H1 (cell line): Measurements from ENCODE around the gene PSMA5. TPM values are rescaled to one million over a fixed set of nuclear protein-coding genes. Genes with fewer than 3 reads are reported as not detected.

Experiments used
- BRCA1 ChIP-seq: IDR thresholded peaks from 2 replicates; pipeline ENCODE4 v1.6.1; 2012; ENCODE audit warnings: low read depth, low read length, improper control_type of control experiment
- CBX8 ChIP-seq: fragments of 300-800, 300-1000 bp; sonication (generic); IDR thresholded peaks from 2 replicates; pipeline ENCODE4 v1.7.1; 2016; ENCODE audit warnings: low read depth, low read length, borderline replicate concordance
- JUND ChIP-seq: IDR thresholded peaks from 2 replicates; pipeline ENCODE4 v1.6.1; 2011; ENCODE audit warnings: mild to moderate bottlenecking, improper control_type of control experiment, low read length
- KDM1A ChIP-seq: fragments of 200-600, 300-600 bp; sonication (generic); IDR thresholded peaks from 2 replicates; pipeline ENCODE4 v1.7.1; 2016; ENCODE audit warnings: mild to moderate bottlenecking, low read length, borderline replicate concordance
- KDM5A ChIP-seq: fragments of 200-600 bp; IDR thresholded peaks from 2 replicates; pipeline ENCODE4 v1.7.1; 2012; ENCODE audit warnings: mild to moderate bottlenecking, low read length, inconsistent platforms, mixed read lengths
- NRF1 ChIP-seq: IDR thresholded peaks from 2 replicates; pipeline ENCODE4 v1.6.1; 2011; ENCODE audit warnings: mild to moderate bottlenecking, low read depth, low read length, improper control_type of control experiment
- SIN3A ChIP-seq, 2 experiments: IDR thresholded peaks in 1 of 2; conservative IDR thresholded peaks in 1 of 2; 2 replicates each; pipeline ENCODE4 v1.6.1; 2011 to 2012; ENCODE audit warnings: low read length in 2 of 2, improper control_type of control experiment in 1 of 2, low read depth in 1 of 2, mild to moderate bottlenecking in 1 of 2
- SRF ChIP-seq: IDR thresholded peaks from 2 replicates; pipeline ENCODE4 v1.6.1; 2011; ENCODE audit warnings: mild to moderate bottlenecking, low read depth, low read length, moderate library complexity
- TEAD4 ChIP-seq: IDR thresholded peaks from 2 replicates; pipeline ENCODE4 v1.6.1; 2012; ENCODE audit warnings: low read depth, low read length, inconsistent platforms, mixed read lengths
- ZNF274 ChIP-seq: IDR thresholded peaks from 2 replicates; pipeline ENCODE4 v1.7.0; 2012; ENCODE audit warnings: low read length, borderline replicate concordance; ENCODE audit errors: extremely low read depth
- polyA plus RNA-seq, 7 experiments: library from polyadenylated mRNA; depleted of rRNA in 3 of 7; stranded (reverse) in 5 of 7; unstranded in 2 of 7; fragments of >200 nt in 5 of 7; fragments of 200-250 nt in 2 of 7; gene quantifications; 1 replicate in 5 of 7; 2 replicates in 1 of 7; 4 replicates in 1 of 7; pipeline versions ENCODE4 v1.2.1 to v1.2.3, GENCODE V29; 2011 to 2013; ENCODE audit warnings: missing spikeins in 2 of 7, mixed read lengths in 2 of 7
- total RNA-seq: library from RNA; stranded (reverse); fragmentation: NEBNext Ultra II Directional; extraction: Animal tissue kit (Norgen Biotek cat#: 25700); gene quantifications from 2 replicates; pipeline ENCODE4 v1.2.1, GENCODE V29; 2021
- TF ChIP-seq, protein P1 (sequence below): fragments of 300-600 bp; sonication (generic); IDR thresholded peaks from 2 replicates; pipeline ENCODE4 v1.7.1; 2012; ENCODE audit warnings: low read length, moderate library complexity, mild to moderate bottlenecking, inconsistent platforms; ENCODE audit not compliant: insufficient replicate concordance

PSMA5 gene
- total and polyA plus RNA-seq, 2 of the 8 experiments (the other 6 are each of a cell fraction or from before 2014, with no cell fraction given): 140 to 166 TPM

- TF ChIP-seq, protein P1, sequence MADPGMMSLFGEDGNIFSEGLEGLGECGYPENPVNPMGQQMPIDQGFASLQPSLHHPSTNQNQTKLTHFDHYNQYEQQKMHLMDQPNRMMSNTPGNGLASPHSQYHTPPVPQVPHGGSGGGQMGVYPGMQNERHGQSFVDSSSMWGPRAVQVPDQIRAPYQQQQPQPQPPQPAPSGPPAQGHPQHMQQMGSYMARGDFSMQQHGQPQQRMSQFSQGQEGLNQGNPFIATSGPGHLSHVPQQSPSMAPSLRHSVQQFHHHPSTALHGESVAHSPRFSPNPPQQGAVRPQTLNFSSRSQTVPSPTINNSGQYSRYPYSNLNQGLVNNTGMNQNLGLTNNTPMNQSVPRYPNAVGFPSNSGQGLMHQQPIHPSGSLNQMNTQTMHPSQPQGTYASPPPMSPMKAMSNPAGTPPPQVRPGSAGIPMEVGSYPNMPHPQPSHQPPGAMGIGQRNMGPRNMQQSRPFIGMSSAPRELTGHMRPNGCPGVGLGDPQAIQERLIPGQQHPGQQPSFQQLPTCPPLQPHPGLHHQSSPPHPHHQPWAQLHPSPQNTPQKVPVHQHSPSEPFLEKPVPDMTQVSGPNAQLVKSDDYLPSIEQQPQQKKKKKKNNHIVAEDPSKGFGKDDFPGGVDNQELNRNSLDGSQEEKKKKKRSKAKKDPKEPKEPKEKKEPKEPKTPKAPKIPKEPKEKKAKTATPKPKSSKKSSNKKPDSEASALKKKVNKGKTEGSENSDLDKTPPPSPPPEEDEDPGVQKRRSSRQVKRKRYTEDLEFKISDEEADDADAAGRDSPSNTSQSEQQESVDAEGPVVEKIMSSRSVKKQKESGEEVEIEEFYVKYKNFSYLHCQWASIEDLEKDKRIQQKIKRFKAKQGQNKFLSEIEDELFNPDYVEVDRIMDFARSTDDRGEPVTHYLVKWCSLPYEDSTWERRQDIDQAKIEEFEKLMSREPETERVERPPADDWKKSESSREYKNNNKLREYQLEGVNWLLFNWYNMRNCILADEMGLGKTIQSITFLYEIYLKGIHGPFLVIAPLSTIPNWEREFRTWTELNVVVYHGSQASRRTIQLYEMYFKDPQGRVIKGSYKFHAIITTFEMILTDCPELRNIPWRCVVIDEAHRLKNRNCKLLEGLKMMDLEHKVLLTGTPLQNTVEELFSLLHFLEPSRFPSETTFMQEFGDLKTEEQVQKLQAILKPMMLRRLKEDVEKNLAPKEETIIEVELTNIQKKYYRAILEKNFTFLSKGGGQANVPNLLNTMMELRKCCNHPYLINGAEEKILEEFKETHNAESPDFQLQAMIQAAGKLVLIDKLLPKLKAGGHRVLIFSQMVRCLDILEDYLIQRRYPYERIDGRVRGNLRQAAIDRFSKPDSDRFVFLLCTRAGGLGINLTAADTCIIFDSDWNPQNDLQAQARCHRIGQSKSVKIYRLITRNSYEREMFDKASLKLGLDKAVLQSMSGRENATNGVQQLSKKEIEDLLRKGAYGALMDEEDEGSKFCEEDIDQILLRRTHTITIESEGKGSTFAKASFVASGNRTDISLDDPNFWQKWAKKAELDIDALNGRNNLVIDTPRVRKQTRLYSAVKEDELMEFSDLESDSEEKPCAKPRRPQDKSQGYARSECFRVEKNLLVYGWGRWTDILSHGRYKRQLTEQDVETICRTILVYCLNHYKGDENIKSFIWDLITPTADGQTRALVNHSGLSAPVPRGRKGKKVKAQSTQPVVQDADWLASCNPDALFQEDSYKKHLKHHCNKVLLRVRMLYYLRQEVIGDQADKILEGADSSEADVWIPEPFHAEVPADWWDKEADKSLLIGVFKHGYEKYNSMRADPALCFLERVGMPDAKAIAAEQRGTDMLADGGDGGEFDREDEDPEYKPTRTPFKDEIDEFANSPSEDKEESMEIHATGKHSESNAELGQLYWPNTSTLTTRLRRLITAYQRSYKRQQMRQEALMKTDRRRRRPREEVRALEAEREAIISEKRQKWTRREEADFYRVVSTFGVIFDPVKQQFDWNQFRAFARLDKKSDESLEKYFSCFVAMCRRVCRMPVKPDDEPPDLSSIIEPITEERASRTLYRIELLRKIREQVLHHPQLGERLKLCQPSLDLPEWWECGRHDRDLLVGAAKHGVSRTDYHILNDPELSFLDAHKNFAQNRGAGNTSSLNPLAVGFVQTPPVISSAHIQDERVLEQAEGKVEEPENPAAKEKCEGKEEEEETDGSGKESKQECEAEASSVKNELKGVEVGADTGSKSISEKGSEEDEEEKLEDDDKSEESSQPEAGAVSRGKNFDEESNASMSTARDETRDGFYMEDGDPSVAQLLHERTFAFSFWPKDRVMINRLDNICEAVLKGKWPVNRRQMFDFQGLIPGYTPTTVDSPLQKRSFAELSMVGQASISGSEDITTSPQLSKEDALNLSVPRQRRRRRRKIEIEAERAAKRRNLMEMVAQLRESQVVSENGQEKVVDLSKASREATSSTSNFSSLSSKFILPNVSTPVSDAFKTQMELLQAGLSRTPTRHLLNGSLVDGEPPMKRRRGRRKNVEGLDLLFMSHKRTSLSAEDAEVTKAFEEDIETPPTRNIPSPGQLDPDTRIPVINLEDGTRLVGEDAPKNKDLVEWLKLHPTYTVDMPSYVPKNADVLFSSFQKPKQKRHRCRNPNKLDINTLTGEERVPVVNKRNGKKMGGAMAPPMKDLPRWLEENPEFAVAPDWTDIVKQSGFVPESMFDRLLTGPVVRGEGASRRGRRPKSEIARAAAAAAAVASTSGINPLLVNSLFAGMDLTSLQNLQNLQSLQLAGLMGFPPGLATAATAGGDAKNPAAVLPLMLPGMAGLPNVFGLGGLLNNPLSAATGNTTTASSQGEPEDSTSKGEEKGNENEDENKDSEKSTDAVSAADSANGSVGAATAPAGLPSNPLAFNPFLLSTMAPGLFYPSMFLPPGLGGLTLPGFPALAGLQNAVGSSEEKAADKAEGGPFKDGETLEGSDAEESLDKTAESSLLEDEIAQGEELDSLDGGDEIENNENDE: no peak
- TF ChIP-seq SIN3A (conservative IDR thresholded peaks at IDR 0.05 in 1 of 2, IDR thresholded peaks at IDR 0.05 in 1 of 2; ENCODE audit: low read depth in 1 of 2, low read length in 2 of 2): no peak
- TF ChIP-seq JUND: no peak
- TF ChIP-seq CBX8: no peak
- no peak for TF ChIP-seq KDM5A
- TF ChIP-seq NRF1: no peak
- no peak for TF ChIP-seq KDM1A
- TF ChIP-seq BRCA1: no peak
- TF ChIP-seq SRF: no peak
- no peak for TF ChIP-seq TEAD4
- no peak for TF ChIP-seq ZNF274
Measured at GRCh38 chr1:109393617-109394233, 32.5 kb downstream of the PSMA5 start (continued).
